Suprapubic skin (tissue), 4 donors: ENCODE results near the gene CACUL1. TPM values are rescaled to one million over a fixed set of nuclear protein-coding genes. Genes with fewer than 3 reads are reported as not detected.

Experiments used
- DNase-seq, 2 donors: peaks; one replicate each; pipeline ENCODE4 v3.0.0-alpha.2; 2019; ENCODE audit warnings: low spot score in 2 of 2
- H3K27ac ChIP-seq: fragments of 200-600 bp; sonication (generic); one replicate; pipeline ENCODE4 v1.5.1; 2019
- H3K27me3 ChIP-seq: fragments of 200-600 bp; sonication (generic); one replicate; pipeline ENCODE4 v1.5.1; 2019
- H3K36me3 ChIP-seq: fragments of 200-600 bp; sonication (generic); one replicate; pipeline ENCODE4 v1.5.1; 2019
- H3K4me1 ChIP-seq: fragments of 200-600 bp; sonication (generic); one replicate; pipeline ENCODE4 v1.5.1; 2019
- H3K4me3 ChIP-seq: fragments of 200-600 bp; sonication (generic); one replicate; pipeline ENCODE4 v1.5.1; 2019; ENCODE audit warnings: mild to moderate bottlenecking
- H3K9me3 ChIP-seq: fragments of 200-600 bp; sonication (generic); one replicate; pipeline ENCODE4 v1.5.1; 2019
- CTCF ChIP-seq, 2 donors: fragments of 200-600 bp in 1 of 2; fragments of 450-650 bp in 1 of 2; sonication (generic) in 1 of 2; IDR thresholded peaks; one replicate each; pipeline ENCODE4 v1.5.1; 2016 to 2019; ENCODE audit warnings: antibody characterized with exemption in 2 of 2, mild to moderate bottlenecking in 1 of 2, moderate library complexity in 1 of 2
- EP300 ChIP-seq: sonication (generic); formaldehyde crosslinking; IDR thresholded peaks from one replicate; pipeline ENCODE4 v1.6.1; 2017; ENCODE audit warnings: antibody characterized with exemption
- POLR2A ChIP-seq, 2 donors: fragments of 450-650 bp; IDR thresholded peaks; one replicate each; pipeline ENCODE4 v1.6.1; 2017; ENCODE audit warnings: antibody characterized with exemption in 2 of 2, mild to moderate bottlenecking in 2 of 2, moderate library complexity in 2 of 2
- POLR2AphosphoS5 ChIP-seq, 3 donors: sonication (generic); formaldehyde crosslinking; IDR thresholded peaks; one replicate each; pipeline ENCODE4 v1.6.1; 2017; ENCODE audit warnings: antibody characterized with exemption in 3 of 3
- WGBS: methylation state at CpG from one replicate; pipeline ENCODE4 v1.1.5; 2018; 5-methylcytosine and 5-hydroxymethylcytosine counted together
- total RNA-seq, 4 donors: library from RNA; depleted of rRNA; stranded (reverse); fragments of >200 nt; gene quantifications; one replicate each; pipeline ENCODE4 v1.1.0, GENCODE V29; 2016

Gene CACUL1
- total RNA-seq, 4 donors from 2014 or later: 21.9 to 41.6 (median 25.2) TPM

DNA sequence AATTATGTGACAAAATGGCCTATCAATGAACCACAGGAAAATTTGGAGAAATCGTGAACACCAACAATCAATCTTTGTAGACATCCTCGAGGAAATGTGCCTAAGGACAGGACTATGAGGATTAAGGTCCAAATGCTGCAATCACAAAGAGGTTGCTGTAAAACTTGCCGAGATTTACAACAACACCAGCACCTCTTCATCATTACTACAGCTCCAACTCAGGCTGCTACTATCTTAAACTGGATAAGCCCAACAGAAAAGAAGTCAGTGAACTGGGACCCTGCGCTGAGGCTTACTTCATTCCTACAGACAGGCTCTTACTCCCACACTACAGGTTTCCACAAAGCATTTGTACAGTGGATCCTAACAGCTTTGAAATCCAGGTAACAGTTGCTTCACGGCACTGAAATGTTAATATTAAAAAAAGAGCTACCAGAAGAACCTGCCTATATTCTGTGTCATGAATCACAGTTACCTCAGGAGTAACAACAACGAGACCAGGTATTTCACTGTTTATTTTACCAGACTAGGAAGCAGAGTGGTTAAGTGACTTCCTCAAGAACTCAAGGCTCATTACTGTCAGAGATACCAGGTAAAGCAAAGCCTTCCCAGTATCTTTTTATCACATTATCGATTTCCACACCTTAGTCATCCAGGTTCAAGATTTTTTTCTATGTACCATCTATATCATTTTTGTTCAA lies 23.9 kb downstream of the CACUL1 start:
- no peaks in the 10 kb centered on the region for H3K9me3 ChIP-seq
- no peak for TF ChIP-seq POLR2A (IDR thresholded peaks at IDR 0.05)
- no peak for TF ChIP-seq POLR2AphosphoS5 (IDR thresholded peaks at IDR 0.05)
- TF ChIP-seq CTCF (IDR thresholded peaks at IDR 0.05): no peak
- TF ChIP-seq EP300: no peak
- H3K27ac ChIP-seq: no peak overlapping the region
- H3K4me3 ChIP-seq: no peak overlapping the region
- peaks cover 65% of the 10 kb centered on the region for H3K4me1 ChIP-seq
- H3K36me3 ChIP-seq: no peaks in the 10 kb centered on the region
- DNase-seq: no peak
- no peaks in the 10 kb centered on the region for H3K27me3 ChIP-seq
- WGBS: 54% methylated on average over 7 of the region's 7 CpGs

- Histone ChIP-seq H3K4me3 (no peak overlapping the region), H3K27ac (no peak overlapping the region), H3K9me3 (no peaks in the 10 kb centered on the region), H3K4me1 (peaks cover 59% of the 10 kb centered on the region), H3K36me3 (no peaks in the 10 kb centered on the region), H3K27me3 (no peaks in the 10 kb centered on the region)
- 67% methylated on average over 2 of the region's 2 CpGs for WGBS
- no peak for DNase-seq
- TF ChIP-seq POLR2AphosphoS5 (IDR thresholded peaks at IDR 0.05) (no peak), EP300 (no peak)
Observed at GRCh38 chr10:118729641-118730258, 25.0 kb downstream of the CACUL1 start.

DNA sequence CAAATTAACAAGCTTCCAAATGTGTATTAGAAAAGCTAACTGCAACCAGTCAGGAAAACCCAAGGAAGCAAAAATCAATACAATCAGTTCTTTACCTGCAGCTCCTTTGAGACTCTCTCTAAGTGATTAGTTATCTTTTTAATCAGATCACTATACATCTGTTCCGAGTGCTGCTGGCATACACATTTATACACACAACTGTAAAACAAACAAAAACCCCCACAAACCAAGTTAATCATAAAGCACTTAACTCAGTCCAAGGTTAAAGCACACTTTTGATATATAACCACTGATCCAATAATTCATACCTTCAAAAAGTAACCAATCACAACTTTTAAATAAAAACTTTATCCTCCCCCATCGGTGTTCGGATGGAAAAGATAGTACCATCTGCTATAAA lies 25.6 kb downstream of the CACUL1 start:
- DNase-seq: no peak
- Histone ChIP-seq H3K36me3 (no peaks in the 10 kb centered on the region), H3K4me3 (no peak overlapping the region), H3K27ac (no peak overlapping the region), H3K9me3 (no peaks in the 10 kb centered on the region), H3K27me3 (no peaks in the 10 kb centered on the region), H3K4me1 (peaks cover 58% of the 10 kb centered on the region)
- TF ChIP-seq POLR2AphosphoS5 (IDR thresholded peaks at IDR 0.05) (no peak), EP300 (no peak), POLR2A (IDR thresholded peaks at IDR 0.05) (no peak), CTCF (IDR thresholded peaks at IDR 0.05) (no peak)
- WGBS: 84% methylated on average over 3 of the region's 3 CpGs

- WGBS: 15% methylated on average over 4 of the region's 4 CpGs
- Histone ChIP-seq H3K27me3 (no peaks in the 10 kb centered on the region), H3K4me3 (no peak overlapping the region), H3K4me1 (peaks cover 44% of the 10 kb centered on the region), H3K36me3 (no peaks in the 10 kb centered on the region), H3K27ac (peak overlapping the region; percentile 47), H3K9me3 (no peaks in the 10 kb centered on the region)
- no peak for TF ChIP-seq POLR2AphosphoS5 (IDR thresholded peaks at IDR 0.05)
- no peak for TF ChIP-seq POLR2A (IDR thresholded peaks at IDR 0.05)
- no peak for TF ChIP-seq CTCF (IDR thresholded peaks at IDR 0.05)
- TF ChIP-seq EP300: no peak
- no peak for DNase-seq
Observed at GRCh38 chr10:118725886-118726500, 28.8 kb downstream of the CACUL1 start.

- Histone ChIP-seq H3K9me3 (no peaks in the 10 kb centered on the region), H3K4me3 (no peak overlapping the region), H3K4me1 (peaks cover 33% of the 10 kb centered on the region), H3K36me3 (no peaks in the 10 kb centered on the region), H3K27ac (no peak overlapping the region), H3K27me3 (no peaks in the 10 kb centered on the region)
- TF ChIP-seq EP300 (no peak), CTCF (IDR thresholded peaks at IDR 0.05) (no peak), POLR2AphosphoS5 (IDR thresholded peaks at IDR 0.05) (no peak)
- WGBS: 93% methylated on average over 6 of the region's 6 CpGs
- no peak for DNase-seq
Observed at GRCh38 chr10:118723466-118723865, 31.3 kb downstream of the CACUL1 start.
